Neuronal stem cell (in vitro differentiated cells): ENCODE measurements around the gene KCNAB3.

Experiments used
- DNase-seq: peaks from one replicate; pipeline ENCODE4 v3.0.0-alpha.2; 2013; ENCODE audit warnings: low spot score
- H2AFZ ChIP-seq: one replicate; pipeline ENCODE4 v1.6.1; 2013; ENCODE audit warnings: mild to moderate bottlenecking, low read length, inconsistent platforms
- H2AK5ac ChIP-seq: 2 replicates; pipeline ENCODE4 v1.6.1; 2013; ENCODE audit warnings: low read depth, mild to moderate bottlenecking, inconsistent platforms, low read length, moderate library complexity, mixed read lengths
- H2BK120ac ChIP-seq: 2 replicates; pipeline ENCODE4 v1.6.1; 2013; ENCODE audit warnings: low read depth, mild to moderate bottlenecking, inconsistent platforms, low read length, moderate library complexity, mixed read lengths
- H2BK12ac ChIP-seq: one replicate; pipeline ENCODE4 v1.6.1; 2013; ENCODE audit warnings: low read length, inconsistent platforms
- H2BK15ac ChIP-seq: 2 replicates; pipeline ENCODE4 v1.6.1; 2013; ENCODE audit warnings: mild to moderate bottlenecking, low read length, inconsistent platforms, mixed read lengths
- H2BK5ac ChIP-seq: one replicate; pipeline ENCODE4 v1.6.1; 2013; ENCODE audit warnings: inconsistent platforms, mild to moderate bottlenecking, low read length, moderate library complexity
- H3K14ac ChIP-seq: one replicate; pipeline ENCODE4 v1.6.1; 2013; ENCODE audit warnings: low read length, inconsistent platforms
- H3K18ac ChIP-seq: 2 replicates; pipeline ENCODE4 v1.6.1; 2013; ENCODE audit warnings: low read length, inconsistent platforms
- H3K23ac ChIP-seq: 2 replicates; pipeline ENCODE4 v1.6.1; 2013; ENCODE audit warnings: low read depth, mild to moderate bottlenecking, mixed read lengths, low read length, inconsistent platforms; ENCODE audit not compliant: poor library complexity
- H3K27ac ChIP-seq: replicated peaks from 3 replicates; pipeline ENCODE4 v1.5.1; 2013; ENCODE audit warnings: low read length, inconsistent platforms
- H3K27me3 ChIP-seq, 3 experiments: 2 replicates each; pipeline ENCODE4 v1.6.1; 2013; ENCODE audit warnings: low read length in 3 of 3, mild to moderate bottlenecking in 2 of 3, inconsistent platforms in 1 of 3, low read depth in 1 of 3, mixed read lengths in 1 of 3, moderate library complexity in 1 of 3; ENCODE audit not compliant: control insufficient read depth in 3 of 3, insufficient read depth in 3 of 3
- H3K36me3 ChIP-seq, 2 donors: replicated peaks in 1 of 2; 2 replicates each; pipeline ENCODE4 v1.6.1; 2013; ENCODE audit warnings: low read length in 2 of 2; ENCODE audit not compliant: control insufficient read depth in 2 of 2, insufficient read depth in 2 of 2
- H3K4ac ChIP-seq: 2 replicates; pipeline ENCODE4 v1.6.1; 2013; ENCODE audit warnings: inconsistent platforms, mild to moderate bottlenecking, low read length, moderate library complexity
- H3K4me1 ChIP-seq, 2 donors: 1 replicate in 1 of 2; 2 replicates in 1 of 2; pipeline ENCODE4 v1.6.1; 2013; ENCODE audit warnings: low read length in 2 of 2, low read depth in 1 of 2; ENCODE audit not compliant: control insufficient read depth in 2 of 2, insufficient read depth in 1 of 2
- H3K4me2 ChIP-seq: one replicate; pipeline ENCODE4 v1.6.1; 2013; ENCODE audit warnings: mild to moderate bottlenecking, low read length, inconsistent platforms; ENCODE audit not compliant: insufficient read depth, poor library complexity, severe bottlenecking
- H3K4me3 ChIP-seq, 2 donors: 2 replicates each; pipeline ENCODE4 v1.5.1; 2013; ENCODE audit warnings: low read length in 2 of 2, mild to moderate bottlenecking in 2 of 2, inconsistent platforms in 1 of 2, moderate library complexity in 1 of 2
- H3K79me1 ChIP-seq: one replicate; pipeline ENCODE4 v1.6.1; 2013; ENCODE audit warnings: low read depth, mild to moderate bottlenecking, inconsistent platforms, low read length, moderate library complexity
- H3K9ac ChIP-seq: one replicate; pipeline ENCODE4 v1.6.1; 2013; ENCODE audit warnings: mild to moderate bottlenecking, low read depth, low read length, inconsistent platforms; ENCODE audit not compliant: poor library complexity
- H3K9me3 ChIP-seq, 2 donors: replicated peaks in 1 of 2; 2 replicates each; pipeline versions ENCODE3 to v1.6.1; 2013; ENCODE audit warnings: low read length in 2 of 2, mild to moderate bottlenecking in 2 of 2, inconsistent platforms in 1 of 2, low read depth in 1 of 2, mixed read lengths in 1 of 2, moderate library complexity in 1 of 2; ENCODE audit not compliant: control insufficient read depth in 2 of 2, insufficient read depth in 1 of 2
- H4K8ac ChIP-seq: one replicate; pipeline ENCODE4 v1.6.1; 2013; ENCODE audit warnings: low read depth, mild to moderate bottlenecking, inconsistent platforms, low read length, moderate library complexity
- H4K91ac ChIP-seq: one replicate; pipeline ENCODE4 v1.6.1; 2013; ENCODE audit warnings: low read length, low read depth, mild to moderate bottlenecking, inconsistent platforms; ENCODE audit not compliant: poor library complexity
- WGBS, 2 donors: extraction: QIAGEN DNeasy Blood & Tissue Kit; methylation state at CpG; one replicate each; pipeline ENCODE4 v1.1.7; 2013; ENCODE audit warnings: missing lambda C conversion rate in 2 of 2, mixed read lengths in 1 of 2; ENCODE audit not compliant: insufficient read length in 2 of 2, insufficient replicate concordance in 1 of 2; ENCODE audit errors: extremely low coverage in 2 of 2; 5-methylcytosine and 5-hydroxymethylcytosine counted together

The KCNAB3 gene

GRCh38 chr17:7932483-7932891 lies 2.8 kb upstream of the KCNAB3 start:
- DNase-seq = no peak
- no CpG with 5 or more reads among the region's 17 CpGs for WGBS, 2 donors
- H3K79me1 ChIP-seq = peaks cover 2% of the 10 kb centered on the region
- peak overlapping the region; percentile 89 for H3K9ac ChIP-seq
- H3K9me3 ChIP-seq = no peaks in the 10 kb centered on the region
- peak overlapping the region; percentile 90 to 97 for H3K4me3 ChIP-seq
- peaks cover 0 to 14% (median 0%) of the 10 kb centered on the region in 3 experiments for H3K27me3 ChIP-seq
- peak overlapping the region; percentile 48 for H3K14ac ChIP-seq
- peak overlapping the region; percentile 26 for H3K23ac ChIP-seq
- H4K91ac ChIP-seq = no peak overlapping the region
- H3K4me1 ChIP-seq = peaks cover 13 to 15% of the 10 kb centered on the region in 2 donors
- no peak overlapping the region for H3K27ac ChIP-seq
- no peak overlapping the region for H3K4ac ChIP-seq
- no peak overlapping the region for H2AK5ac ChIP-seq
- H4K8ac ChIP-seq = no peak overlapping the region
- peaks cover 13 to 37% of the 10 kb centered on the region in 2 donors for H3K36me3 ChIP-seq
- H3K18ac ChIP-seq = no peak overlapping the region
- peak overlapping the region; percentile 68 for H2BK5ac ChIP-seq
- H3K4me2 ChIP-seq = peak overlapping the region; percentile 92
- H2BK15ac ChIP-seq = no peak overlapping the region
- no peak overlapping the region for H2BK120ac ChIP-seq
- H2BK12ac ChIP-seq = no peak overlapping the region
- H2AFZ ChIP-seq = peak overlapping the region; percentile 95

GRCh38 chr17:7931709-7932482 lies 2.2 kb upstream of the KCNAB3 start, which contains the start of the genes CNTROB and TRAPPC1:
Gene CNTROB (plus strand): TSS chr17:7932206. CDS start chr17:7933080, 874 bp downstream.
Gene TRAPPC1 (minus strand): TSS chr17:7931946. CDS start chr17:7931829, 117 bp downstream.
- Histone ChIP-seq H3K27me3 (peaks cover 0 to 16% (median 0%) of the 10 kb centered on the region in 3 experiments), H3K36me3 (peaks cover 11 to 33% of the 10 kb centered on the region in 2 donors), H2AK5ac (no peak within 1 kb of the TSS), H3K4me1 (peaks cover 13 to 15% of the 10 kb centered on the region in 2 donors), H3K27ac (no peak within 1 kb of the TSS), H2BK15ac (no peak within 1 kb of the TSS), H4K8ac (no peak within 1 kb of the TSS), H2BK120ac (no peak within 1 kb of the TSS), H2BK12ac (no peak within 1 kb of the TSS), H2AFZ (peak within 1 kb of the TSS; percentile 95), H3K9me3 (no peaks in the 10 kb centered on the region), H3K4me2 (peak within 1 kb of the TSS; percentile 92), H3K9ac (peak within 1 kb of the TSS; percentile 89), H4K91ac (no peak within 1 kb of the TSS), H3K4ac (no peak within 1 kb of the TSS), H3K79me1 (peaks cover 2% of the 10 kb centered on the region), H2BK5ac (peak within 1 kb of the TSS; percentile 68), H3K14ac (peak within 1 kb of the TSS; percentile 48), H3K23ac (peak within 1 kb of the TSS; percentile 76), H3K4me3 (peak within 1 kb of the TSS; percentile 90 to 97), H3K18ac (peak within 1 kb of the TSS; percentile 66)
- peak; percentile 98 for DNase-seq
- no CpG with 5 or more reads among the region's 55 CpGs for WGBS, 2 donors

GRCh38 chr17:7930841-7931631 lies 1.4 kb upstream of the KCNAB3 start:
- Histone ChIP-seq H2AFZ (peak overlapping the region; percentile 95), H3K9ac (peak overlapping the region; percentile 85), H3K27ac (no peak overlapping the region), H2BK5ac (no peak overlapping the region), H3K4ac (no peak overlapping the region), H4K8ac (no peak overlapping the region), H4K91ac (no peak overlapping the region), H2BK120ac (no peak overlapping the region), H3K27me3 (peaks cover 0 to 16% (median 0%) of the 10 kb centered on the region in 3 experiments), H2AK5ac (no peak overlapping the region), H2BK15ac (no peak overlapping the region), H3K14ac (no peak overlapping the region), H3K4me1 (peaks cover 13 to 15% of the 10 kb centered on the region in 2 donors), H3K4me2 (peak overlapping the region; percentile 81), H3K18ac (no peak overlapping the region), H3K79me1 (peaks cover 2% of the 10 kb centered on the region), H2BK12ac (no peak overlapping the region), H3K4me3 (peak overlapping the region; percentile 88 to 90), H3K36me3 (peaks cover 4 to 24% of the 10 kb centered on the region in 2 donors), H3K9me3 (no peaks in the 10 kb centered on the region), H3K23ac (no peak overlapping the region)
- DNase-seq = no peak
- WGBS, 2 donors = no CpG with 5 or more reads among the region's 20 CpGs
